ENCODE data around the gene C1QL2. TPM values are rescaled to one million over a fixed set of nuclear protein-coding genes. Genes with fewer than 3 reads are reported as not detected.

C1QL2 gene
- total RNA-seq, 2 donors from 2014 or later = not detected

- DNase-seq (no peak), ATAC-seq (no peak)
- intact Hi-C loops (cut with DNase I, micrococcal nuclease) = no loop called here
These were observed 4.5 kb downstream of the C1QL2 start for GRCh38 chr2:119154076-119154475.

- DNase-seq (no peak), ATAC-seq (no peak)
- intact Hi-C loops (cut with DNase I, micrococcal nuclease) = no loop called here
These were observed 8.9 kb downstream of the C1QL2 start for GRCh38 chr2:119149611-119150010.

- no peak for ATAC-seq
- intact Hi-C loops (cut with DNase I, micrococcal nuclease) = no loop called here
- DNase-seq = no peak
These were observed 10.5 kb downstream of the C1QL2 start for GRCh38 chr2:119147776-119148715.

GRCh38 chr2:119144806-119145205 lies 13.7 kb downstream of the C1QL2 start:
- DNase-seq (no peak), ATAC-seq (no peak)
- intact Hi-C loops (cut with DNase I, micrococcal nuclease) = no loop called here

- intact Hi-C loops (cut with DNase I, micrococcal nuclease) = no loop called here
- no peak for ATAC-seq
These were observed 15.7 kb downstream of the C1QL2 start for GRCh38 chr2:119142824-119143223.

GRCh38 chr2:119137502-119137901 lies 21.0 kb downstream of the C1QL2 start:
- intact Hi-C loops (cut with DNase I, micrococcal nuclease) = no loop called here
- DNase-seq (no peak), ATAC-seq (no peak)

More at GRCh38 chr2:119142824-119143223, 15.7 kb downstream of the C1QL2 start:
- no peak for DNase-seq

GRCh38 chr2:119136872-119137271 lies 21.7 kb downstream of the C1QL2 start:
- no peak for DNase-seq
- no peak for ATAC-seq
- intact Hi-C loops (cut with DNase I, micrococcal nuclease) = no loop called here

- DNase-seq (no peak), ATAC-seq (no peak)
- intact Hi-C loops (cut with DNase I, micrococcal nuclease) = no loop called here
These were observed 22.5 kb downstream of the C1QL2 start for GRCh38 chr2:119136093-119136492.

- ATAC-seq (no peak), DNase-seq (no peak)
- intact Hi-C loops (cut with DNase I, micrococcal nuclease) = no loop called here
These were observed 23.8 kb downstream of the C1QL2 start for GRCh38 chr2:119134775-119135174.

- DNase-seq = peak in 1 of 2 donors; percentile 51
- ATAC-seq = no peak
- intact Hi-C loops (cut with DNase I, micrococcal nuclease) = no loop called here
These were observed 31.9 kb downstream of the C1QL2 start for GRCh38 chr2:119126650-119127049.

GRCh38 chr2:119123389-119123788 lies 35.2 kb downstream of the C1QL2 start:
- ATAC-seq (no peak), DNase-seq (no peak)
- intact Hi-C loops (cut with DNase I, micrococcal nuclease) = no loop called here

- DNase-seq (no peak), ATAC-seq (no peak)
- intact Hi-C loops (cut with DNase I, micrococcal nuclease) = no loop called here
These were observed 35.9 kb downstream of the C1QL2 start for GRCh38 chr2:119122663-119123062.

- DNase-seq = no peak
- intact Hi-C loops (cut with DNase I, micrococcal nuclease) = no loop called here
- no peak for ATAC-seq
These were observed 38.4 kb downstream of the C1QL2 start for GRCh38 chr2:119119999-119120756.

- ATAC-seq (no peak), DNase-seq (no peak)
- intact Hi-C loops (cut with DNase I, micrococcal nuclease) = no loop called here
These were observed 39.3 kb downstream of the C1QL2 start for GRCh38 chr2:119119076-119119785.

- DNase-seq (no peak), ATAC-seq (no peak)
- intact Hi-C loops (cut with DNase I, micrococcal nuclease) = no loop called here
These were observed 40.4 kb downstream of the C1QL2 start for GRCh38 chr2:119117891-119118882.

GRCh38 chr2:119117408-119117807 lies 41.1 kb downstream of the C1QL2 start:
- DNase-seq (no peak), ATAC-seq (no peak)
- intact Hi-C loops (cut with DNase I, micrococcal nuclease) = no loop called here

- intact Hi-C loops (cut with DNase I, micrococcal nuclease) = no loop called here
- ATAC-seq (no peak), DNase-seq (no peak)
These were observed 41.9 kb downstream of the C1QL2 start for GRCh38 chr2:119116411-119117295.
